WTC11 (cell line): ENCODE data around the gene YARS1.

ENCODE experiments used
- ESRRA ChIP-seq: sonication (generic); formaldehyde crosslinking; IDR thresholded peaks from 2 replicates; pipeline ENCODE4 v1.8.1; 2022; ENCODE audit warnings: mild to moderate bottlenecking, missing genetic modification reagents, borderline replicate concordance
- FOXJ3 ChIP-seq: sonication (generic); formaldehyde crosslinking; IDR thresholded peaks from 2 replicates; pipeline ENCODE4 v1.9.0; 2021; ENCODE audit warnings: missing genetic modification reagents, mild to moderate bottlenecking, borderline replicate concordance
- SMAD4 ChIP-seq: sonication (generic); formaldehyde crosslinking; IDR thresholded peaks from 2 replicates; pipeline ENCODE4 v1.8.0; 2022; ENCODE audit warnings: mild to moderate bottlenecking, missing genetic modification reagents
- TF ChIP-seq, protein P1 (sequence below): fragments of 200-600 bp; IDR thresholded peaks from 2 replicates; pipeline ENCODE4 v1.8.0; 2022; ENCODE audit warnings: antibody characterized with exemption

DNA sequence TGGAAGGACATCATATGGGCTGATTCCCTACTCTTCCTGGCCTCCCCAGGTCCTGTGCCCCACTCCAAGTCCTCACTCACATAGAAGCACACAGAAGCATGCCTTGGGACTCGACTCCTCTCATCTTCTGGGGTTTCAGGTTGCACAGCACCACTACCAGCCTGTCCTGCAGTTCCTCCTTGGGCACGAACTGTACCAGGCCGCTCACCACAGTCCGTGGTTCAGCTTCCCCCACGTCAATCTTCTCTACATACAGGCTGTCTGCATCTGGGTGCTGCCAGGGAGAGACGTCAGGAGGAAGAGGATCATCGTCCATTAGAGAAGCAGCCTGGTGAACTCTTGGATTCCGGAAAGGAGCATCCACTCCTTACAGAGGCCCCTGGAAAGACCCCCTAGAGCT lies 37.2 kb downstream of the YARS1 start:
- TF ChIP-seq SMAD4 (CRISPR knock-in tag): no peak
- no peak for TF ChIP-seq FOXJ3 (CRISPR knock-in tag)
- TF ChIP-seq, protein P1, sequence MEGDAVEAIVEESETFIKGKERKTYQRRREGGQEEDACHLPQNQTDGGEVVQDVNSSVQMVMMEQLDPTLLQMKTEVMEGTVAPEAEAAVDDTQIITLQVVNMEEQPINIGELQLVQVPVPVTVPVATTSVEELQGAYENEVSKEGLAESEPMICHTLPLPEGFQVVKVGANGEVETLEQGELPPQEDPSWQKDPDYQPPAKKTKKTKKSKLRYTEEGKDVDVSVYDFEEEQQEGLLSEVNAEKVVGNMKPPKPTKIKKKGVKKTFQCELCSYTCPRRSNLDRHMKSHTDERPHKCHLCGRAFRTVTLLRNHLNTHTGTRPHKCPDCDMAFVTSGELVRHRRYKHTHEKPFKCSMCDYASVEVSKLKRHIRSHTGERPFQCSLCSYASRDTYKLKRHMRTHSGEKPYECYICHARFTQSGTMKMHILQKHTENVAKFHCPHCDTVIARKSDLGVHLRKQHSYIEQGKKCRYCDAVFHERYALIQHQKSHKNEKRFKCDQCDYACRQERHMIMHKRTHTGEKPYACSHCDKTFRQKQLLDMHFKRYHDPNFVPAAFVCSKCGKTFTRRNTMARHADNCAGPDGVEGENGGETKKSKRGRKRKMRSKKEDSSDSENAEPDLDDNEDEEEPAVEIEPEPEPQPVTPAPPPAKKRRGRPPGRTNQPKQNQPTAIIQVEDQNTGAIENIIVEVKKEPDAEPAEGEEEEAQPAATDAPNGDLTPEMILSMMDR: no peak
- no peak for TF ChIP-seq ESRRA (CRISPR knock-in tag)
